Astrocyte of the hippocampus (primary cell): Measurements from ENCODE around the gene IFNK.

Experiments used
- DNase-seq: peaks from one replicate; pipeline ENCODE4 v3.0.0; 2011; ENCODE audit warnings: low read depth, low spot score

Gene IFNK

GRCh38 chr9:27538647-27539046 lies 14.6 kb downstream of the IFNK start:
- no peak for DNase-seq

GRCh38 chr9:27539479-27540441 lies 15.7 kb downstream of the IFNK start:
- peak; percentile 20 for DNase-seq

- DNase-seq, result no peak
These were observed 16.4 kb downstream of the IFNK start for GRCh38 chr9:27540502-27540901.

GRCh38 chr9:27541740-27542139 lies 17.6 kb downstream of the IFNK start:
- no peak for DNase-seq

- peak; percentile 79 for DNase-seq
These were observed 18.4 kb downstream of the IFNK start for GRCh38 chr9:27542508-27542907.

GRCh38 chr9:27545471-27545870 lies 21.4 kb downstream of the IFNK start:
- DNase-seq, result no peak

GRCh38 chr9:27548055-27548741 lies 24.1 kb downstream of the IFNK start:
- DNase-seq, result peak; percentile 61

- no peak for DNase-seq
These were observed 25.2 kb downstream of the IFNK start for GRCh38 chr9:27549196-27549755.

GRCh38 chr9:27554712-27555111 lies 30.6 kb downstream of the IFNK start:
- no peak for DNase-seq

GRCh38 chr9:27556470-27556869 lies 32.4 kb downstream of the IFNK start:
- no peak for DNase-seq

- DNase-seq, result no peak
These were observed 34.2 kb downstream of the IFNK start for GRCh38 chr9:27558307-27558706.

- DNase-seq, result no peak
These were observed 36.4 kb downstream of the IFNK start for GRCh38 chr9:27560457-27560856.

- no peak for DNase-seq
These were observed 37.6 kb downstream of the IFNK start for GRCh38 chr9:27561685-27562084.

GRCh38 chr9:27563738-27564430 lies 39.8 kb downstream of the IFNK start:
- no peak for DNase-seq

GRCh38 chr9:27564670-27565069 lies 40.6 kb downstream of the IFNK start:
- no peak for DNase-seq

- DNase-seq, result no peak
These were observed 41.6 kb downstream of the IFNK start for GRCh38 chr9:27565696-27566095.

- DNase-seq, result no peak
These were observed 42.0 kb downstream of the IFNK start for GRCh38 chr9:27566118-27566517.

GRCh38 chr9:27569406-27569805 lies 45.3 kb downstream of the IFNK start:
- DNase-seq, result no peak

- DNase-seq, result no peak
These were observed 46.9 kb downstream of the IFNK start for GRCh38 chr9:27571011-27571410.

- DNase-seq, result peak; percentile 10
These were observed 48.0 kb downstream of the IFNK start for GRCh38 chr9:27572061-27572460.

- DNase-seq, result peak; percentile 56
These were observed 48.5 kb downstream of the IFNK start for GRCh38 chr9:27572566-27572917.
